ENCODE measurements around the gene CDKN1A. TPM values are rescaled to one million over a fixed set of nuclear protein-coding genes. Genes with fewer than 3 reads are reported as not detected.
A peak's percentile ranks its signal among the peaks of the same experiment; 100 is the strongest.

Gene CDKN1A
- total and polyA plus RNA-seq, 12 donors = 23.3 to 357 (median 61.2) TPM

- Histone ChIP-seq H3K9me3 (peaks cover 0 to 3% (median 0%) of the 10 kb centered on the region in 11 donors), H3K27ac (peak overlapping the region in 1 of 10 donors; percentile 27), H3K4me3 (no peak overlapping the region), H3K27me3 (no peaks in the 10 kb centered on the region), H3K4me1 (peaks cover 0 to 23% (median 14%) of the 10 kb centered on the region in 9 donors), H3K36me3 (peaks cover 0 to 7% (median 1%) of the 10 kb centered on the region in 9 donors)
- ATAC-seq = peak in 3 of 8 donors; percentile 28 to 44 (median 36)
- intact Hi-C loops (cut with DNase I) = loop anchor here in 2 of 10 donors (5.0 to 10.0 kb wide), 3 partner anchors 35 to 65 kb away; no protein-coding TSS in a partner anchor
- DNase-seq = no peak
- TF ChIP-seq CTCF (IDR thresholded peaks at IDR 0.05) = no peak
- WGBS, 2 donors = 62 to 65% methylated on average over 3 of the region's 3 CpGs
Measured at GRCh38 chr6:36692220-36692619, 13.7 kb downstream of the CDKN1A start.

- H3K36me3 ChIP-seq = no peaks in the 10 kb centered on the region
- intact Hi-C loops (cut with DNase I) = loop anchor here in 2 of 10 donors (5.0 to 10.0 kb wide), 3 partner anchors 34 to 64 kb away; no protein-coding TSS in a partner anchor
- DNase-seq (peak; percentile 49 to 65), ATAC-seq (peak; percentile 46 to 92 (median 80))
- WGBS, 2 donors = 34 to 48% methylated on average over 27 of the region's 27 CpGs
- H3K27ac ChIP-seq = peak overlapping the region in 3 of 10 donors; percentile 27 to 53 (median 53)
- H3K4me3 ChIP-seq = peak overlapping the region in 2 of 10 donors; percentile 6 to 7
- H3K9me3 ChIP-seq = peaks cover 0 to 4% (median 0%) of the 10 kb centered on the region in 11 donors
- H3K27me3 ChIP-seq = no peaks in the 10 kb centered on the region
- peaks cover 0 to 30% (median 14%) of the 10 kb centered on the region in 9 donors for H3K4me1 ChIP-seq
- no peak for TF ChIP-seq CTCF (IDR thresholded peaks at IDR 0.05)
Measured at GRCh38 chr6:36692861-36693702, 14.6 kb downstream of the CDKN1A start.

GRCh38 chr6:36694616-36695015 is 16.1 kb downstream of the CDKN1A start:
- peaks cover 0 to 41% (median 14%) of the 10 kb centered on the region in 9 donors for H3K4me1 ChIP-seq
- no peak overlapping the region for H3K27ac ChIP-seq
- DNase-seq (no peak), ATAC-seq (no peak)
- H3K4me3 ChIP-seq = no peak overlapping the region
- TF ChIP-seq CTCF (IDR thresholded peaks at IDR 0.05) = no peak
- H3K27me3 ChIP-seq = no peaks in the 10 kb centered on the region
- 95 to 96% methylated on average over 6 of the region's 6 CpGs for WGBS, 2 donors
- intact Hi-C loops (cut with DNase I) = loop anchor here in 2 of 10 donors (5.0 to 10.0 kb wide), 3 partner anchors 33 to 63 kb away; no protein-coding TSS in a partner anchor
- H3K36me3 ChIP-seq = no peaks in the 10 kb centered on the region
- H3K9me3 ChIP-seq = peaks cover 0 to 4% (median 0%) of the 10 kb centered on the region in 11 donors

- intact Hi-C loops (cut with DNase I) = loop anchor here in 1 of 10 donors (10.0 kb wide), 1 partner anchor 59 kb away; no protein-coding TSS in a partner anchor
- no peak for ATAC-seq
- Histone ChIP-seq H3K4me3 (no peak overlapping the region), H3K4me1 (peaks cover 0 to 45% (median 14%) of the 10 kb centered on the region in 9 donors), H3K27ac (no peak overlapping the region), H3K27me3 (no peaks in the 10 kb centered on the region), H3K36me3 (no peaks in the 10 kb centered on the region), H3K9me3 (peaks cover 0 to 4% (median 0%) of the 10 kb centered on the region in 11 donors)
- TF ChIP-seq CTCF (IDR thresholded peaks at IDR 0.05) = no peak
- WGBS, 2 donors = 69 to 70% methylated on average over 2 of the region's 2 CpGs
- DNase-seq = no peak
Measured at GRCh38 chr6:36695414-36695813, 16.9 kb downstream of the CDKN1A start.
